ELF-1 (cell line): Measurements from ENCODE around the gene PRRG1.
"Not testable (repeated sequence)": the region's sequence is repeated elsewhere in the genome, so short reads cannot be mapped to it uniquely, and the experiment has no call there.

Source experiments
- DNase-seq: peaks from one replicate; pipeline ENCODE4 v3.0.0-alpha.2; 2016; ENCODE audit warnings: low read depth, low spot score

PRRG1 gene

GRCh38 chrX:37468124-37468739 lies 119.1 kb downstream of the PRRG1 start:
- DNase-seq = peak; percentile 23

GRCh38 chrX:37470711-37471110 lies 121.5 kb downstream of the PRRG1 start:
- no peak for DNase-seq

GRCh38 chrX:37472836-37473235 lies 123.7 kb downstream of the PRRG1 start:
- DNase-seq = no peak

DNA sequence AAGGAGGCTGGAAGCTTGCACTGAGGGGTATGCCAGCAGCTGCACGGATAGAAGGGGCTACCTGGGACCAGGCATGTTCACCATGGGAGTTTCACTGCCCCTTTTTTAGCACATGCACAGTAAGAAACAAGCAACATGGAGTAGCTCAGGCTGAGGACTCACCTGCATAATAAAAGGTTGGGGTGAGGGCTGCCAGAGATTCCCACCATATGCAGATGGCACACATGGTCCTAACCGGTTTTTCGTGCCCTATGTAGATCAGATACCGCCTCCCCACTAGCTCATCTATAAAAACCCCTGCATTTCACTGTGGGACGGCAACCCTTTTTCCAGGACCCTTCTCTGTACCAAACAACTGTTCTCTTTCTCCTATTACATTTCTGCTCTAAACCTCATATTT lies 125.3 kb downstream of the PRRG1 start:
- no peak for DNase-seq

GRCh38 chrX:37476571-37477170 lies 127.5 kb downstream of the PRRG1 start:
- no peak for DNase-seq

GRCh38 chrX:37484335-37484734 lies 135.2 kb downstream of the PRRG1 start:
- DNase-seq = not testable (repeated sequence)

DNA sequence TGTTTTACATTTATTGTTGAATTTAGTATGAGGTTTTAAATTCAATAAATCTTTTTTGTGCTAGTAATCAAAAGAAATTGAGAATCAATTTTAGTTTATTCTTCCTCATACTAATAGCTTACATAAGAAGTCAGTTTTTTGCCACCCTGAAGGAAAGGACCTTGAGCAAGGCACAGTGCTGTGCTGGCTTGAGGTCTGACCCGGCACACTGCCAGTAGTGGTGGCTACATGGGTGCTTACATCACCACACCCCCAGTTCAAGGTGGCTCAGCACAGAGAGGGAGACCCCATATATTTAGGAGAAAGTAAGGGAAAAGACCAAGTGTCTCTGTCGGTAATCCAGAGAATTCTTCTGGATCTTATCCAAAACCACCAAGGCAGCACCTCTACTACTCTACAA lies 136.3 kb downstream of the PRRG1 start:
- no peak for DNase-seq

DNA sequence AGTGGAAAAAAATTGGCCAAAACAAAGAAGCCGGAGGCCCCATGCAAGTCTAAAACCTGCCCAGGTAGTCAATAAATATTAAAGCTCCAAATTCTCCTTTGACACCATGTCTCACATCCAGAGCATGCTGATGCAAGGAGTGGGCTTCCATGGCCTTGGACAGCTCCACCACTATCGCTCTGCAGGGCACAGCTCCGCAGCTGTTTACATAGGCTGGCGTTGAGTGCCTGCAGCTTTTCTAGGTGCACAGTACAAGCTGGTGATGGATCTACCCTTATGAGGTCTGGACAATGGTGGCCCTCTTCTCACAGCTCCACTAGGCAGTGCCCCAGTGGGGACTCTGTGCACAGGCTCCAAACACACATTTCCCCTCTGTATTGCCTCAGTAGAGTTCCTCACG lies 138.1 kb downstream of the PRRG1 start:
- DNase-seq = no peak

GRCh38 chrX:37488323-37488722 lies 139.2 kb downstream of the PRRG1 start:
- DNase-seq = no peak

DNA sequence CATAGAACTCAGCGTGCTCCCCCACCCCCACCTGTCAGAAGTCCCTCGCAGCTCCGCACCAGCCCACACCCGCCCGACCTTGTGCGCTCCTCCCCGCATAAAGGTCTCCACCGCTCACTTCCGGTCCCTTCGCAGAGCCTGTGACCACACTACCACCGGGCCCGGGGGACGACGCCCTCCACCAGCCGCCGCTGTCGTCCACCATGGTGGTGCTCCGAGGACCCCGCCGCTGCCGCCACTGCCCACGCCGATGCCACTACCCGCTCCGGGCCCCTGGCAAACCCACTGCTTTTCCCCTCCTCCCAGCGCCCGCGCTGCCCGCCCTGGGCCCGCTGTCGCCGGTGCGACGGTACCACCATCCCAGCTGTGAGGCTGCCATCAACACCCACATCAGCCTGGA lies 142.5 kb downstream of the PRRG1 start:
- no peak for DNase-seq

DNA sequence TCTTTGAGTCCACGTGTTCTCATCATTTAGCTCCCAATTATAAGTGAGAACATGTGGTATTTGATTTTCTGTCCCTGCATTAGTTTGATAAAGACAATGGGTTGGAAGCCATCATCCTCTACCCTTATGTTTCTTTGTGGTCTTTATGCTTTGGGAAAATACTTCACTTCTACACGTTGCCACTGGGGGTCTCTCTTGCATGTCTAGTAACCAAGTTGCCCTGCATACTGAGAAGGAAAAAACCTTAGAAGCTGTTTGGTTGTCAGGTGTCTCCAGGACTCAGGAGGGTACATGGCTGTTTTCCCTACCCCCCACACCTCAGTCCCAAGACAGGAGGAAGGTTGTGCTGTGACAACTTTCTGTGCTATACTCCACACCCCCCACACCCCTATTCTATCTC lies 146.6 kb downstream of the PRRG1 start:
- peak; percentile 21 for DNase-seq

GRCh38 chrX:37497126-37497525 lies 148.0 kb downstream of the PRRG1 start:
- DNase-seq = not testable (repeated sequence)

GRCh38 chrX:37498323-37498722 lies 149.2 kb downstream of the PRRG1 start:
- not testable (repeated sequence) for DNase-seq

DNA sequence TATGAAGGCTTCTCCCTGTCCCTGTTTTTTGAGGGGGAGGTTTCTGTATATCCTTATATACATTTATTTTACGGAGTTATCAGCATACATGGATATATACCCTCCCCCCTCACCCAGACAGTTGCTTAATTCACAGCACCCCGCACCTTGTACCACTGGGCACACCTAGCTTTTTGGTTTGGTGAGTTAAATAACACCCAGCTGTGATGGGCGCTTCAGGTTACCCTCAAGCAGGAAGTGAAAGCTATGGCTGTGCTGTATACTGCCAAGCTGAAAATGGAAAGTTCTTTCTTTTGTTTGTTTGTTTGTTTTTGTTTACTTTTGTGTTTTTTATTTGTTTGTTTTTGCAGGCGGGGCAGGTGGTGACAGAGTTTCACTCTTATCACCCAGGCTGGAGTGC lies 150.5 kb downstream of the PRRG1 start:
- not testable (repeated sequence) for DNase-seq

GRCh38 chrX:37504991-37505390 lies 155.8 kb downstream of the PRRG1 start:
- no peak for DNase-seq
